GM19240 (cell line): Measurements from ENCODE around the gene CYTIP.
"Not testable (repeated sequence)": the region's sequence is repeated elsewhere in the genome, so short reads cannot be mapped to it uniquely, and the experiment has no call there.

Experiments
- DNase-seq: peaks from one replicate; pipeline ENCODE4 v3.0.0; 2011; ENCODE audit warnings: low spot score; ENCODE audit not compliant: insufficient read length

The CYTIP gene

DNA sequence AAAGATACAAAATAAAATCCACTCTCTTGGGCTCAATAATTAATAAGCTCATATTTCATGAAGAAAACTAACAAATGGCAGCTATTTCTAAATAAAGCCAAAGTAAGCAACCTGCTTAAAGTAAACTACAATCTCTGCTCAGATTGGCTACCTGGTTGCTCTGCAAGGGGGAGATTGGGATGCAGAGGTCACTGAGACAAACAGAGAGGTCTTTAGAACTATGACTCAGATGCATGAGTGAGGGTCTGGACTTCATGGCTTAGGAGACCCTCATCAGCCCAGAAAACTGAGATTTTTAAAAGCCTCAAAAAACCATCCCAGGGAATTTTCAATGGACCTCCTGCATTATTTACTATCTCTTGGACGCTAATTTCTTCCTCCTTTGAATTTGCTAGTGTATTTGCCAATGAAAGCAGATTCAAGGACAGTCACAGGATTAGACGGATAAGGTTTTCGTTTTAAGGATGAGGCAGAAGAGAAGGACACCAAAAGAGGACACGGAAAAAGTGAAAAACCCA lies 17.4 kb downstream of the CYTIP start:
- no peak for DNase-seq

DNA sequence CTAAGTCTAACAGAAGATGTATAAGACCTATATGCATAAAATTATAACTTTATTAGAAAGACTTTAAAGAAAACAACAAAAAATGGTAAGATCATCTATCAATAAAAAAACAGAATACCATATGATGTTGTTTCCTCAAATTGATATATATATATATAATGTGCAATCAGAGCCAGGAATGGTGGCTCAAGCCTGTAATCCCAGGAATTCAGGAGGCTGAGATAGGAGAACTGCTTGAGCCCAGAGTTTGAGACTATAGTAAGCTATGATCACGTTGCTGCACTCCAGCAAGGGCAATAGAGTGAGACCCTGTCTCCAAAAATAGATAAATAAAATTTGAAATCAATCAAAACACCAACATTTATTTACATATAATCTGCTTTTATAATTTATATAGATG lies 19.5 kb downstream of the CYTIP start:
- DNase-seq = no peak

DNA sequence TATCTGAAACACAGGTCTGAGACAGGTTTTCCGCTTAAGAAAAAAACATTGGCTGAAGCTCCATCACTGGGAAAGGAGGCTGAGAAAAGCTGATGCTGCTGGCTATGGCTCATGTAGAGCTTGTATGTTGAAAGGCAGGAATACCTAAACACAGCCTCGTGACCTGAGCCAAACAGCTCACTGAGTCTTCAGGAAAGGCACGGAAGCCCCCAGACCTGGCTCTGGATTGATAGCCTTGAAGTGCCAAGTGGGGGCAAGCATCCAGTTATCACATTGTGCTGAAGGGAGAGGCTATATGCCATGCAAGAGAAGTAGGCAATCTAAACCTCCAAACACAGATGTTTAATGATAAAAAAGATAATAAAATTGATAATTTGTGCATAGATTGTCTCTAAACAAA lies 21.9 kb downstream of the CYTIP start:
- DNase-seq = no peak

DNA sequence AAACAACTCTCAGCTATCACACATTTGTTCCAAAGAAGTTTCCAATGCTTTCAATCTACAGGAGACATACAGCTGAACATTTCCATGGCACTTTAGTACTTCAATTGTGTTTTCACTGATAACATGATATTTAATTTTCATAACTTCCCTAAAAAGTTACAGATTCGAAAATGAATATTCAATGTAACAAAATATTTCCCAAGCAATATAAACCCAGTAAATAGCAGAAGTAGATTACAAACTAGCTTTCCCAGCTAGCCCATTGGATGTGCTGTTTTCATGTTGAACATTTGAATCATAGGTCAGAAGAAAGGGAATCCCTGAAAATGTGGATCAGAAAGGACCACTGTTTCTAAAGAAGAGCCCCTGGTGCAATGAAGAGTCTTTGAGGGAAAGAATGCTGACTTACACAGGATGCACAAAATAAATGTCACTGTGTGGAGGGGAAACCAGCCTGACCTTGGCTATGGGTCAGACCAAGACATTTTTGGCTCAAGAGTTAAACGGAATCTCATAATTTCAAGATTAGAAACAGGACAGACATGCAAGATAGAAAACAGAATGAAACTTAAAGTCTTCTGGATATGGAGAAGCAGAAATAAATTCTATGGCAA lies 22.5 kb downstream of the CYTIP start:
- DNase-seq = no peak

DNA sequence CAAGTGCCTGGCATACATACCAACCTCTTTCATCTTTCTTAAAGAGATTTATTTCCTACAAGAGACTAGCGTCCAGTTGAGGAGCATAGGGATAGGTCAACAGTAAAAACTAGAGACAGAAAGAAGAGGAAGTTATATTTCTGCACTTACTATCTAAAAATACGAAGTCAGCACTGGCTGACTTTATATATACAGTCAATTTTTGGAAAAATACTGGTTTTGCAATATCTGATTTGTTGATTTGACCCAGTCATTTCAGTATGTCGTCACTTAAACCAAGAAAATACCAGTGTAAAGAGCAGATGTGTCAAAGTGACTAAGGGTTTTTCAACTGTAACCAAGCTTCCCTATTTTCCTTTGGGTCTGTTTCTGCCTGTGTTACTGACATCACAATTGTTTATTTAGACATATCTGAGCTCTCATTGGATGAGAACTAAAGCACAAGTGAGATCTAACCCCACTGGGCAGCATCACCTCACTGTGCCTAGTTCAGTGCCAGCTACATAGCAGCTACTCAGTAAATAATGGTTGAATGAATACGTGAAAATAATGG lies 23.0 kb downstream of the CYTIP start:
- no peak for DNase-seq

DNA sequence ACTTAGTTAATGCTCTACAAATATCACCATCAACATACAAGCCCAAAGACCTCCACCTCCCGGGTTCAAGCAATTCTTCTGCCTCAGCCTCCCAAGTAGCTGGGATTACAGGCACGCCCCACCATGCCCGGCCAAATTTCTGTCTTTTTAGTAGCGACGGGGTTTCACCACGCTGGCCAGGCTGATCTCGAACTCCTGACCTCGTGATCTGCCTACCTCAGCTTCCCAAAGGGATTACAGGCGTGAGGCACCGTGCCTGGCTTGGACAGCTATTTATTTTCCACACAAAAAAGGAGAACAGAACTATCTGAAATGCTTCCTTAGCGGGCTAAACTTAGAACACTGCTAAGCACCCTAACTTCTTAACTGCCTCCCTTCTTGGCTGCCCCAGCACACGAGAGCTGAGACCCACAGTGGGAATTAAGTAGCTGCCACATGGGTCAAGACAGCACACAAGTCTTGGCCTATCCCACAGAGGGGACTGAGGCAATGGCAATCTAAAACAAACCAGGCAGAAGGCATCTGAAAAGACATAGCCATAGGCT lies 24.8 kb downstream of the CYTIP start:
- no peak for DNase-seq

DNA sequence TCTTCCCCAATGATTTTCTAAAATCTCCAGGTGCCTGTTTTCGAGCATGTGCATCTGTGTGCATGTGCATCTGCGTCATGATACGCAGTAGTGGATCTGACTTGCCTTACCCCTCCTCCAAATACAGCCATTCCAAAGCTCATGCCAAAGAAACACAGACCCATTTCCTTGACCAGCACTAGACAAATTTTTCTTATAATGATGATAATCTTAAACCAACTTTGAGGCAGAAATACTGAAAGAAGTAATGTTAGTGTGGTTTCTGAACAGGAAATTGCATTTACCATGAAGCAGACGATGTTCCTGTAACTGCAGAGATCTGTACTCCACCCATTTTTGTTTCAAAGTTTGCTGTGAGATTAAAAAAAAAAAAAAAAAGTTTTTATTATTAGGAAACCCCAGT lies 25.6 kb downstream of the CYTIP start:
- DNase-seq = no peak

DNA sequence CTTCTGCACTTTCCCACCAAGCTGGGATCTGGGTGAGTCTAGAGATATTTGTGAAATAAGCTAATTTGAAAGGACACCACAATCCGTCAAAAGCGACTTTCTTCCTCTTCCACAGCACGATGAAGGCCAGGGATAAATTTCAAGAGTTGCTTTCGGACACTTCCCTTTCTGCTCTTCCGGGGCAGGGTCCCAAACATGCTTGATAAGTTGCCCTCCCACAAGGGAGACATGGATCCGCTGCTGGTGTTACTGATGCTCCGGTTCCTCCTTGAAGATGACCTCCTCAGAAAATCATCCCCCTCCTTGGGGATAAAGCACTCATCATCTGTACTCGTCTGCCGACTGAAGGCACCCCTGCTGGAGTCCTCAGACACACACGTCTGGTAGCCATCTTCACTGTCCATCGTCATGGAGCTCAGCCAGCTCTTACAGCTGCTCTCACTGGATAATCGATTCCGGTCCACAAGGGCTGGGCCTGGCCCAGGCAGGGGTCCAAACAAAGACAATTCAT lies 28.2 kb downstream of the CYTIP start:
- DNase-seq = no peak

DNA sequence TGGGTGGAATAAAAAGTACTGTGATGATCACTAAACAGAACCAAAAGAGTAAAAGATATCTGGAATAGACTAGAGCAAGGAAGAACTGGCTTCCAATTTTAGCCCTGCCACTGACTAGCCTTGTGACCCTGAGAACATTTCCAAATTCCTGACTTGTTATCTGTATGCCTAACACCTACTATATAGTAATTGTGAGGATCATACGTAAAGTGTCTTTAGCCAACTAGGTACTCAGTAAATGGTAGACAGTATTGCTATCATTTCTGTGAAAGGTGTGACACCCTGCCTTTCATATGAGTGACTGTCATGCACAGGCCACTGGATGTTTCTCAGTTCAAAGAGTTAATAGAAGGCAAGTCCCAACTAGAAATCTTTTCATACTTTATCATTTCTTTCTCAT lies 29.8 kb downstream of the CYTIP start:
- DNase-seq = no peak

DNA sequence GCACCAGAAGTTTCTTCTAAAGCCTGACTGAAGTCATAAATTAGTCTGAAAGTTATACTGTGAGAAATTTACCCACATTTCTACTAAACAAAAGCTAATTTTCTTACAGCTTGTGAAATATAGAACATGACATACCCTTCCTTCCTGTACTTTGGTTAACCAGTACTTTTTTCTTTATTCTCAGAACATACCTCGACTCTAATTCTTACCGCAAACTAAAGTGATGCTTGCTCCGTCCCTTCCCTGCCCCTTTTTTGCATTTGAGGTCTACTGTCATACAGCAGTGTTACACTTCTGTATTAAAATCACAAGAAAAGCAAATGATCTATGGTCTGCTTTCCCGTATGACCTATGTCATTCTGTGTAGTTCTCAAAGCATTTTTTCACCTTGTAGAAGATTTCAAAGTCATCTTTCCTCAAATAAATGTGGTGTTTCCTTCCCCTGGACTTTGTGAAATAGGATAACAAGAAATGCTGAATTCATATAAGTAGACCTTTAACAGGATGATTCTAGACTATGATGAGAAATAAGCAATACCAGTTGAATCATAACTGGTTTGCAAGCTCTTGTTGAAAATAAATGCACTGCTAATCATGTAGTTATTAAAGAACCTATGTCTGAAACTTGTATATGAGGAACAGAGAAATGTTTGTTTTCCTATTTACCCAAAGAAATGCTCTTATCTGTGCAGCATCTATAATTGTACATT lies 30.4 kb downstream of the CYTIP start:
- no peak for DNase-seq

DNA sequence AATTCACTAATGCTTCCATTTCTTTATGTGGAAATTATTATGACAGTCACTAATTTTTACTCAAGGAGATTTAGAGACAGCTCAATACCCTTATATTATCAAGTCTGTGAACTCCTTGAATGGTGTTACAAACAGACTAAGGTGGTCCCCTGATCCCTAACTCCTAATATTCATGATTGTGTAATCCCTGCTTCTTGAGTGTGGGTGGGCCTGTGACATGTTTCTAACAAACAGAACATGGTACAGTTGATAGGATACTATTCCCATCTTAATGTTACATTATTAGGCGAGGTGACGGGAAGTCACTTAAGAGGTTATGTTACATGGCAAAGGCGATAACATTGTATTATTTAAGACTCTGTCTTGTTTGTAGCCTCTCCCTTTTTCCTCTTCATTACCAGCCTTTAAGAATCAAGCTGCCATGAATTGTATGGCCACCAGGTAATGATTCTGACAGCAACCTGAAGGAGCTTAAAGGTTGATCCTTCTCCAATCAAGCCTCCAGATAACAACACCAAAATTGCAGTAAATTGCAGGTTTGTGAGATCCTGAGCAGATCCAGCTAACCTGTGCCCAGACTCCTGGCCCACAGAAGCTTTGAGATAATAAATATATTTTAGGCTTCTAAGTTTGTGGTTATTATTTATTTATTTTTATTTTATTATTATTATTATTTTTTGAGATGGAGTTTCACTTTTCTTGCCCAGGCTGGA lies 32.1 kb downstream of the CYTIP start:
- DNase-seq = no peak

DNA sequence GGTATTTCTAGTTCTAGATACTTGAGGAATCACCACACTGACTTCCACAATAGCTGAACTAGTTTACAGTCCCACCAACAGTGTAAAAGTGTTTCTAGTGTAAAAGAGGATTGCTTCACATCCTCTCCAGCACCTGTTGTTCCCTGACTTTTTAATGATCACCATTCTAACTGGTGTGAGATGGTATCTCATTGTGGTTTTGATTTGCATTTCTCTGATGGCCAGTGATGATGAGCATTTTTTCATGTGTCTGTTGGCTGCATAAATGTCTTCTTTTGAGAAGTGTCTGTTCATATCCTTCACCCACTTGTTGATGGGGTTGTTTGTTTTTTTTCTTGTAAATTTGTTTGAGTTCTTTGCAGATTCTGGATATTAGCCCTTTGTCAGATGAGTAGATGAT lies 38.5 kb downstream of the CYTIP start:
- DNase-seq = not testable (repeated sequence)

DNA sequence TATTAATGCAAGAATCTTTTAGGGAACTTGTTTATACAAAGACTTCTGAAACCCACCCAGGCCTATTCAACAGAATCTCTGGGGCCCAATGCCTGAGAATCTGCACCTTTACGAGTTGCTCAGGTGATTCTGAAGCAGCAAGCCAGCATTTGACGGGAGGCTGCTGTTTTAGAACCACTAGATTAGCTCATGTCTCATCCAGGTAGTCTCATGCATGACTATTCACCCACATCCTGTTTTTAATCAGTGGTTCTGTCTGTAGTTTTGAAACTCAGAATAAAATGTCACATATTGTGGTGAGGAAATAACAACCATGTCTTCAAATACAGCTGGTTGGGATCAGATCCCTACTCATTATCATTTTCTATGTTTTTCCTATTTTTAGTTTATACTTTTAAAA lies 39.5 kb downstream of the CYTIP start:
- DNase-seq = peak; percentile 8

DNA sequence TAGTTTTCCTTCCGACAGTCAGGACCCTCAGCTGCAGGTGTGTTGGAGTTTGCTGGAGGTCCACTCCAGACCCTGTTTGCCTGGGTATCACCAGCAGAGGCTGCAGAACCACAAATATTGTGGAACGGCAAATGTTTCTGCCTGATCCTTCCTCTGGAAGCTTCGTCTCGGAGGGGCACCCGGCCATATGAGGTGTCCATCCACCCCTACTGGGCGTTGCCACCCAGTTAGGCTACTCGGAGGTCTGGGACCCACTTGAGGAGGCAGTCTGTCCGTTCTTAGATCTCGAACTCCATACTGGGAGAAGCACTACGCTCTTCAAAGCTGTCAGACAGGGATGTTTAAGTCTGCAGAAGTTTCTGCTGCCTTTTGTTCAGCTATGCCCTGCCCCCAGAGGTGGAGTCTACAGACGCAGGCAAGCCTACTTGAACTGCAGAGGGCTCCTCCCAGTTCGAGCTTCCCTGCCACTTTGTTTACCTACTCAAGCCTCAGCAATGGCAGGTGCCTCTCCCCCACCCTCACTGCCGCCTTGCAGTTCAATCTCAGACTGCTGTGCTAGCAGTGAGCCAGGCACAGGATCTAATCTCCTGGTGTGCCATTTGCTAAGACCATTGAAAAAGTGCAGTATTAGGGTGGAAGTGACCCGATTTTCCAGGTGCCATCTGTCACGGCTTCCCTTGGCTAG lies 40.9 kb downstream of the CYTIP start:
- not testable (repeated sequence) for DNase-seq

DNA sequence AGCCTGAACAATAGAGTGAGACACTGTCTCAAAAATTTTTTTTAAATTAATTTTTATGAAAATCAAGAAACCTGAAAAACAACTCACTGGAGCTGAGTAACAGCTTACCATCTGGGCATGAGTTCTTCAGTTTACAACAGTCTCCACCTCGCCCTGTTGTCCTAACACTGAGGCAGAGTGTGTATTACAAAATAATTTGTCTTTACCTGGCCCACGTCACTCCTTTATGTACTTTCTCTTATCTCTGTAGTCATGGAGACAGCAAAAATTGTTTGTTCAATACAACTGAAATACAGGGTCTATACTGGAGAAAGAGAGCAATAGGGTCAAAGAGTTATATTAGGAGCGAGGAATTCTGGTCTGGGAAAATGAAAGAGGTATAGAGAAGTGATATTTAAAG lies 48.1 kb downstream of the CYTIP start:
- no peak for DNase-seq

DNA sequence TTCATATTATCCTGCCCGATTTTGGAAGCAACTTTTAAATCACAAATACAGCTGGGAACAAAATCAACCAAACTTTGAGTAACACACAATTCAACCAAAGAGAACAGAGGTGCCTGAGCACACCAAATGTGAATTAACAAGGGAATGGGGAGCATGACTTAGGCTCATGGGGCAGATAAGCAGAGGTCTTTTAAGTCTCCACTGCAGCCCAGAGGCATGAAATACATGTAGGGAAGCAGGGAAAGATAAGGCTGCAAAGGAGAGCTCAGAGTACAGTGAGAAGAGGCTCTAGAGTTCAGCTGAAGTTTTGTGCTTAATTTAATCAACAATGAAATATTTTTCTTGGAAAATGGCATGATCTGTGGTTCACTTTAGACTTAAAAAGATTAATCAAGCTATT lies 49.0 kb downstream of the CYTIP start:
- DNase-seq = no peak

DNA sequence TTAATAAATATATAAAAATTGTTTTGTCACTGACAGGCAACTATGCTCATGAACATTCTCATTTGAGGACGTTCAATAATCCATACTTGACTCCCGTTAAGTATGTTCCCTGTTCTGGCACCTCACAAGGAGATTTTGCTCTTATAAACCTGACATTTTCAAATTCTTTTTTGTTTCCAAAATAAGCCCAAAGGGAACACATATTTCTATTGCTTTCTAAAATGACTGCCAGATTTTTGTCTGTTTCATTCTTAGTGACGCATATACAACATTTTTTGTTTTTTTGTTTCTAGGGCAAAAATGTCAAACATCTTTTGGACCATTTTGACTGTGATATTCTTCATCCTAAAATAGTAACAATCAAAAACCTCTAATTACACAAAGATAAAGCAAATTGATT lies 50.5 kb downstream of the CYTIP start:
- no peak for DNase-seq

DNA sequence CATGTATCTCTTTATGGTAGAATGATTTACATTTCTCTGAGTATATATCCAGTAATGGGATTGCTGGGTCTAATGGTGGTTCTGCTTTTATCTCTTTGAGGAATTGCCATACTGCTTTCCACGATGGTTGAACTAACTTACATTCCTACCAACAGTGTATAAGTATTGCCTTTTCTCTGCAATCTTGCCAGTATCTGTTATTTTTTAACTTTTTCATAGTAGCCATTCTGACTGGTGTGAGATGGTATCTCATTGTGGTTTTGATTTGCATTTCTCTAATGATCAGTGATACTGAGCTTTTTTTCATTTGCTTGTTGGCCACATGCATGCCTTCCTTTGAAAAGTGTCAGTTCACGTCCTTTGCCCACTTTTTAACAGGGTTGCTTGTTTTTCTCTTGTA lies 55.1 kb downstream of the CYTIP start:
- DNase-seq = no peak

DNA sequence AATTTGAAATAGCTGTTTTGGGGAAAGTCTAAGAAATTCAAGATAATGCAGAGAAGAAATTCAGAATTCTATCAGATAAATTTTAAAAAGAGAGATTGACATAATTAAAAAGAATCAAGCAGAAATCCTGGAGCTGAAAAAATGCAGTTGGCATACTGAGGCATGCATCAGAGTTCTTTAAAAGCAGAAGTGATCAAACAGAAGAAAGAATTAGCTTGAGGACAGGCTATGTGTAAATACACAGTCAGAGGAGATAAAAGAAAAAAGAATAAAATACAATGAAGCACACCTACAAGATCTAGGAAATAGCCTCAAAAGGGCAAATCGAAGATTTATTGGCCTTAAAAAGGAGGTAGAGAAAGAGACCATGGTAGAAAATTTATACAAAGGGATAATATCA lies 57.1 kb downstream of the CYTIP start:
- no peak for DNase-seq

DNA sequence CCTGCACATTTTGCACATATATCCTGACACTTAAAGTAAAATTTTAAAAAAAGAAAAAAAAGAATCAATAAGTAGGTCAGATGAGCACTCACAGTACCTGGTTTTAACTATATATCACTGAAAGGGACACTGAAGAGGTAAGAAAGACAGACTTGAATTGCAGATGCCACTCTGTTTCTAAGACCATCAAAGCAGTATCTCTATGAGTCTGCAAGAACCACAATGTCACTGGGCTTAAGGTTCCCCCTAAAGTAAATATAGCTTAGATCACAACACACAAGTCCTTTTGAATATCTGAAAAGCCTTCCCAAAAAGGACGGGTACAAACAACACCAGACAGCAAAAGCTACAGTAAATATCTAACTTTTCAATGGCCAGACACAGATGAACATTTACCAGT lies 57.6 kb downstream of the CYTIP start:
- DNase-seq = no peak

DNA sequence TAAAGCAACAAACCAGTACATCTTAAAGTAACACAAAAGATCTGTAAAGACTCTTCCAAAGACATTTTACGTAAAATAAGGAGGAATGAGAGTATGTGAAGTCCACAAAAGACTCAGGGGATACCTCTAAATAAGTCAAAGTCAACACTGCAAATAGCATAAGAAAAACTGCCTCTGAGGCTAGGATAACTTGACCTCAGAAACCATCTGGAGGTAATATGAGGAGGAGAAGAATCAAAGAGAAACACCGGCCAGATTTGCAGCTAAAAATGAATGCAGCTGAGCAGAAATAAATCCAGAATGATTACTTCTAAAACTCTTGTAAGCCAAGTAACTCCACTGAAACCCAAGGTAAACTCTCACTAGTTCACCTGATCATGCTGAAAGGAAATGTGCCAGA lies 66.0 kb downstream of the CYTIP start:
- DNase-seq = no peak
